ENCODE results near the gene HTR3C.

The HTR3C gene

DNA sequence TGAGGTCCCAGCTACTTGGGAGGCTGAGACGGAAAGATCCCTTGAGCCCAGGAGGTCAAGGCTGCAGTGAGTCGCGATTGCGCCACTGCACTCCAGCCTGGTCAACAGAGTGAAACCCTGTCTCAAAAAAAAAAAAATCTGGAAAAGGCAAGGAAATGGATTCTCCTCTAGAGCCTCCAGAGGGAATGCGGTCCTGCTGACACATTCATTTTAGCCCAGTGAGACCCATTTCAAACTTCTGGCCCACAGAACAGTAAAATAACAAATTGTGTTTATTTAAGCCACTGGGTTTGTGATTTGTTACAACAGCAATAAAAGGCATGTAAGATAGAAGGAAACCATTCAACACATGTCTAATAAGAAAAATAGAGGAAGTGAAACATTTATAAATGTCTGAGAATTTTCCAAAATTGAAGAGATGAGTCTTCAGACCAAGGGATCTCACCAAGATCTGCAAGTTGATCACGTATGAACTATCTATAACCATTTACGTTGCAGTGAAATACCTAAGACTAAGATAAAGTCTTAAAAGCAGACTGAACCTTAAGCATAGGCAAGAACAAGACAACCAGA, 44.0 kb downstream of the HTR3C start, which contains the start of gene HTR3E:
Gene HTR3E (plus strand): TSS at position 254 of the 573 bp plus-strand sequence. CDS start 466 bp downstream, outside the sequence.
- no peak within 1 kb of the TSS for H3K4me3 ChIP-seq (ENCODE audit: low read depth, low read length)
- no peak for DNase-seq (ENCODE audit: low read depth)
- TF ChIP-seq, protein P1, sequence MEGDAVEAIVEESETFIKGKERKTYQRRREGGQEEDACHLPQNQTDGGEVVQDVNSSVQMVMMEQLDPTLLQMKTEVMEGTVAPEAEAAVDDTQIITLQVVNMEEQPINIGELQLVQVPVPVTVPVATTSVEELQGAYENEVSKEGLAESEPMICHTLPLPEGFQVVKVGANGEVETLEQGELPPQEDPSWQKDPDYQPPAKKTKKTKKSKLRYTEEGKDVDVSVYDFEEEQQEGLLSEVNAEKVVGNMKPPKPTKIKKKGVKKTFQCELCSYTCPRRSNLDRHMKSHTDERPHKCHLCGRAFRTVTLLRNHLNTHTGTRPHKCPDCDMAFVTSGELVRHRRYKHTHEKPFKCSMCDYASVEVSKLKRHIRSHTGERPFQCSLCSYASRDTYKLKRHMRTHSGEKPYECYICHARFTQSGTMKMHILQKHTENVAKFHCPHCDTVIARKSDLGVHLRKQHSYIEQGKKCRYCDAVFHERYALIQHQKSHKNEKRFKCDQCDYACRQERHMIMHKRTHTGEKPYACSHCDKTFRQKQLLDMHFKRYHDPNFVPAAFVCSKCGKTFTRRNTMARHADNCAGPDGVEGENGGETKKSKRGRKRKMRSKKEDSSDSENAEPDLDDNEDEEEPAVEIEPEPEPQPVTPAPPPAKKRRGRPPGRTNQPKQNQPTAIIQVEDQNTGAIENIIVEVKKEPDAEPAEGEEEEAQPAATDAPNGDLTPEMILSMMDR (IDR thresholded peaks at IDR 0.05; ENCODE audit: low read depth, low read length, missing control alignments) = no peak

DNA sequence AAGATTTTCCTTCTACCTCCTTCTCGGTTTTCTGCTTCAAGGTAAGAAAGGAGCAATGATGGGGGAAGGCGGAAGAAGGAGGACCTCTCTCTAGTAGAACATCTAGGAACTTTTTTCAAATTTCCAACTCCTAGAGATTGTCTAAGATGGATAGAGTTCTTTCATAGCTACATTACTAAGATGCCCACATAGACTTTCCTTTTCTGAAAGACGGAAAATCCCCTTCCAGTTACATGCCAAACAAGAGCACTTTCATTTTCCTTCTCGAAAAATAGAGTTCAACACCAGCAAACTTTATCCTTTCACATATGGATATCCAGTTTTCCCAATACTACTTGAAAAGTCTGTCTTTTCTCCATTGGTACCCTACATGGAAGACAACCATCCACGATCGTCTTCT, 44.7 kb downstream of the HTR3C start:
- H3K4me3 ChIP-seq (ENCODE audit: low read depth, low read length) = no peak overlapping the region
- TF ChIP-seq, protein P1 (IDR thresholded peaks at IDR 0.05; ENCODE audit: low read depth, low read length, missing control alignments) = no peak
- no peak for DNase-seq (ENCODE audit: low read depth)

DNA sequence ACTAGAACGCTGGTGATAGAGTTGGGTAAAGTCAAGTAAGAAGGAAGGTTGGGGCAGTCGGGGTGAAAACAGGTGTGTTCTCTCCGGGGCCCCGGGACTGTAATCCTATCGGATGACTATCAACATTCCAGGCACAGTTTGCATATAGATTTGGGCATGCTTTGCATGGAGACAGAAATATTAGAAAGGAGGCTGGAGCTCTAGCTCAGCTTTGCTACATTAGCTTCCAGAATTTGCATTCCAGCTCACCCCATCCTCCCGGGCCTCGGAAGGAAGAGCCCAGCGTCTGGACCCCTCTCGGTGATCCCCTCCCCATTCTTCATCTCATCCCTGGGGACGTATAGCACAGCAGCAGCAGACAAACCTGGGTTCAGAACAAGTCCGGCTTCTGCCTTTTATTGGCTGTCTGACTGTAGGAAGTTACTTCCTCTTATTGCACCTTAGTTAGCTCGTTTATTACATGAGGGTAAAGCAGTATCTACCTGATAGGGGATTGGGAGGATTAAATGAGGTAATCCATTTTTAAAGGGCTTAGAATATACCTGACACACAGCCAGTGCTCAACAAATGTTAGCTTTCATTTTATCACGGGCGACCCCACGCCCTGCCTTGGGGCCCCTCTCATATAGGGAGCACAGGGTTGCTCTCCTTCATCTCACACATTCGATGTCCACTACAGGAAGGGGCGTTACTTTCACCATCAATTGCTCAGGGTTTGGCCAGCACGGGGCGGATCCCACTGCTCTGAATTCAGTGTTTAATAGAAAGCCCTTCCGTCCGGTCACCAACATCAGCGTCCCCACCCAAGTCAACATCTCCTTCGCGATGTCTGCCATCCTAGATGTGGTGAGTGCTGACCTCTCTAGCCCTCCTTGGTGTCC, 47.2 kb downstream of the HTR3C start:
- H3K4me3 ChIP-seq (ENCODE audit: low read depth, low read length) = no peak overlapping the region
- TF ChIP-seq, protein P1 (IDR thresholded peaks at IDR 0.05; ENCODE audit: low read depth, low read length, missing control alignments) = no peak
- no peak for DNase-seq (ENCODE audit: low read depth)
